ENCODE data around the gene DLGAP1. TPM values are rescaled to one million over a fixed set of nuclear protein-coding genes. Genes with fewer than 3 reads are reported as not detected.

DLGAP1 gene
- polyA plus RNA-seq, 1 of the 3 experiments (the other 2 are of a cell fraction) = not detected

- H3K27me3 ChIP-seq (ENCODE audit: insufficient read depth) = no peaks in the 10 kb centered on the region
- CTCF ChIA-PET = interaction anchor here (0.6 kb wide), 1 partner anchor 43 kb away, joined by 3 read pairs; no protein-coding TSS in a partner anchor
- H4K20me1 ChIP-seq (ENCODE audit: insufficient read depth) = no peaks in the 10 kb centered on the region
- no peaks in the 10 kb centered on the region for H3K79me2 ChIP-seq (ENCODE audit: insufficient read depth)
- no peak for DNase-seq
- no peak for TF ChIP-seq TCF12 (IDR thresholded peaks at IDR 0.05)
- no peak for TF ChIP-seq CHD2 (IDR thresholded peaks at IDR 0.05; ENCODE audit: low read length, partially characterized antibody)
- no peak for TF ChIP-seq SIN3A (IDR thresholded peaks at IDR 0.05; ENCODE audit: borderline replicate concordance, low read depth, low read length)
- TF ChIP-seq, protein P1, sequence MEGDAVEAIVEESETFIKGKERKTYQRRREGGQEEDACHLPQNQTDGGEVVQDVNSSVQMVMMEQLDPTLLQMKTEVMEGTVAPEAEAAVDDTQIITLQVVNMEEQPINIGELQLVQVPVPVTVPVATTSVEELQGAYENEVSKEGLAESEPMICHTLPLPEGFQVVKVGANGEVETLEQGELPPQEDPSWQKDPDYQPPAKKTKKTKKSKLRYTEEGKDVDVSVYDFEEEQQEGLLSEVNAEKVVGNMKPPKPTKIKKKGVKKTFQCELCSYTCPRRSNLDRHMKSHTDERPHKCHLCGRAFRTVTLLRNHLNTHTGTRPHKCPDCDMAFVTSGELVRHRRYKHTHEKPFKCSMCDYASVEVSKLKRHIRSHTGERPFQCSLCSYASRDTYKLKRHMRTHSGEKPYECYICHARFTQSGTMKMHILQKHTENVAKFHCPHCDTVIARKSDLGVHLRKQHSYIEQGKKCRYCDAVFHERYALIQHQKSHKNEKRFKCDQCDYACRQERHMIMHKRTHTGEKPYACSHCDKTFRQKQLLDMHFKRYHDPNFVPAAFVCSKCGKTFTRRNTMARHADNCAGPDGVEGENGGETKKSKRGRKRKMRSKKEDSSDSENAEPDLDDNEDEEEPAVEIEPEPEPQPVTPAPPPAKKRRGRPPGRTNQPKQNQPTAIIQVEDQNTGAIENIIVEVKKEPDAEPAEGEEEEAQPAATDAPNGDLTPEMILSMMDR (IDR thresholded peaks at IDR 0.05) = no peak
- TF ChIP-seq RFX5 (IDR thresholded peaks at IDR 0.05; ENCODE audit: low read length) = no peak
- TF ChIP-seq NFIC (IDR thresholded peaks at IDR 0.05; ENCODE audit: borderline replicate concordance) = no peak
- TF ChIP-seq, protein P2, sequence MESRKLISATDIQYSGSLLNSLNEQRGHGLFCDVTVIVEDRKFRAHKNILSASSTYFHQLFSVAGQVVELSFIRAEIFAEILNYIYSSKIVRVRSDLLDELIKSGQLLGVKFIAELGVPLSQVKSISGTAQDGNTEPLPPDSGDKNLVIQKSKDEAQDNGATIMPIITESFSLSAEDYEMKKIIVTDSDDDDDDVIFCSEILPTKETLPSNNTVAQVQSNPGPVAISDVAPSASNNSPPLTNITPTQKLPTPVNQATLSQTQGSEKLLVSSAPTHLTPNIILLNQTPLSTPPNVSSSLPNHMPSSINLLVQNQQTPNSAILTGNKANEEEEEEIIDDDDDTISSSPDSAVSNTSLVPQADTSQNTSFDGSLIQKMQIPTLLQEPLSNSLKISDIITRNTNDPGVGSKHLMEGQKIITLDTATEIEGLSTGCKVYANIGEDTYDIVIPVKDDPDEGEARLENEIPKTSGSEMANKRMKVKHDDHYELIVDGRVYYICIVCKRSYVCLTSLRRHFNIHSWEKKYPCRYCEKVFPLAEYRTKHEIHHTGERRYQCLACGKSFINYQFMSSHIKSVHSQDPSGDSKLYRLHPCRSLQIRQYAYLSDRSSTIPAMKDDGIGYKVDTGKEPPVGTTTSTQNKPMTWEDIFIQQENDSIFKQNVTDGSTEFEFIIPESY (IDR thresholded peaks at IDR 0.05; ENCODE audit: borderline replicate concordance, low read depth) = no peak
- TF ChIP-seq USF1 (IDR thresholded peaks at IDR 0.05; ENCODE audit: borderline replicate concordance, low read depth) = no peak
- TF ChIP-seq MXI1 (IDR thresholded peaks at IDR 0.05; ENCODE audit: low read depth, low read length) = no peak
- no peak for TF ChIP-seq MEF2A (IDR thresholded peaks at IDR 0.05; ENCODE audit: borderline replicate concordance, low read depth)
- TF ChIP-seq, protein P3, sequence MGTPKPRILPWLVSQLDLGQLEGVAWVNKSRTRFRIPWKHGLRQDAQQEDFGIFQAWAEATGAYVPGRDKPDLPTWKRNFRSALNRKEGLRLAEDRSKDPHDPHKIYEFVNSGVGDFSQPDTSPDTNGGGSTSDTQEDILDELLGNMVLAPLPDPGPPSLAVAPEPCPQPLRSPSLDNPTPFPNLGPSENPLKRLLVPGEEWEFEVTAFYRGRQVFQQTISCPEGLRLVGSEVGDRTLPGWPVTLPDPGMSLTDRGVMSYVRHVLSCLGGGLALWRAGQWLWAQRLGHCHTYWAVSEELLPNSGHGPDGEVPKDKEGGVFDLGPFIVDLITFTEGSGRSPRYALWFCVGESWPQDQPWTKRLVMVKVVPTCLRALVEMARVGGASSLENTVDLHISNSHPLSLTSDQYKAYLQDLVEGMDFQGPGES (IDR thresholded peaks at IDR 0.05; ENCODE audit: low read depth, low read length) = no peak
- no peak for TF ChIP-seq FOSL2 (IDR thresholded peaks at IDR 0.05; ENCODE audit: borderline replicate concordance, low read depth)
- no peak for TF ChIP-seq MAX (IDR thresholded peaks at IDR 0.05; ENCODE audit: low read depth)
- no peak for TF ChIP-seq JUND (IDR thresholded peaks at IDR 0.05)
- no peak for TF ChIP-seq POLR2AphosphoS5 (IDR thresholded peaks at IDR 0.05; ENCODE audit: low read depth, low read length)
- TF ChIP-seq GABPA (IDR thresholded peaks at IDR 0.05; ENCODE audit: low read depth) = no peak
- no peak for TF ChIP-seq FOXJ3 (CRISPR knock-in tag; IDR thresholded peaks at IDR 0.05)
- TF ChIP-seq TEAD4 (IDR thresholded peaks at IDR 0.05; ENCODE audit: borderline replicate concordance, insufficient read depth) = no peak
- TF ChIP-seq RAD21 (IDR thresholded peaks at IDR 0.05; ENCODE audit: low read length) = no peak
- TF ChIP-seq USF2 (IDR thresholded peaks at IDR 0.05; ENCODE audit: borderline replicate concordance, low read depth, low read length) = no peak
- H3K9me2 ChIP-seq = no peaks in the 10 kb centered on the region
- H3F3A ChIP-seq (replicated peaks; ENCODE audit: insufficient read depth) = no peaks in the 10 kb centered on the region
- H2AFZ ChIP-seq (ENCODE audit: low read depth) = no peak overlapping the region
- no peak overlapping the region for H3K27ac ChIP-seq (ENCODE audit: low read depth in 2 of 2, low read length in 1 of 2)
- no peaks in the 10 kb centered on the region for H3K4me1 ChIP-seq (ENCODE audit: control insufficient read depth in 1 of 2, insufficient read depth in 2 of 2, low read depth in 1 of 2, low read length in 1 of 2)
- POLR2A ChIA-PET = no interaction called here
- no peak overlapping the region for H3K4me2 ChIP-seq
- 0 out of 2 replicates have a peak, but pooled peaks cover 10% of the 10 kb centered on the region for H3K9me3 ChIP-seq
- no peak overlapping the region for H3K4me3 ChIP-seq (ENCODE audit: low read depth in 2 of 2, low read length in 1 of 2)
- H3K9ac ChIP-seq = no peak overlapping the region
- no peaks in the 10 kb centered on the region for H3K36me3 ChIP-seq (replicated peaks in 1 of 2; ENCODE audit: control insufficient read depth in 1 of 2, insufficient read depth in 2 of 2, low read length in 1 of 2)
Observed at GRCh38 chr18:4063545-4063944, 391.6 kb downstream of the DLGAP1 start.
